MCF 10A (cell line): ENCODE results near the gene WDR82. TPM values are rescaled to one million over a fixed set of nuclear protein-coding genes. Genes with fewer than 3 reads are reported as not detected.

Experiments
- BruUV-seq: library from RNA; stranded (reverse); fragments of 400-500 nt; replicated peaks from 2 replicates; lab custom pipeline; 2021; lab: Mats Ljungman, UMichigan
- CTCF ChIA-PET: fragments of 300-600 bp; sonication (Branson Sonifier 250); formaldehyde crosslinking; extraction: SDS; loops from one replicate; lab custom pipeline; 2021; ENCODE audit warnings: antibody characterized with exemption, inconsistent platforms; lab: Yijun Ruan, JAX
- POLR2A ChIA-PET: fragments of 300-600, 350-650 bp; sonication (Branson Sonifier 250); formaldehyde crosslinking; extraction: SDS; loops from one replicate; lab custom pipeline; 2020; ENCODE audit warnings: antibody characterized with exemption, inconsistent platforms; lab: Yijun Ruan, JAX
- DNase-seq: peaks from one replicate; pipeline ENCODE4 v3.0.0-alpha.2; 2018; ENCODE audit not compliant: unreplicated experiment
- H3K27ac Mint-ChIP-seq: one replicate; pipeline ENCODE4 v1.8.0; 2022; ENCODE audit warnings: mild to moderate bottlenecking, low read depth, mixed read lengths; ENCODE audit not compliant: unreplicated experiment
- H3K27me3 Mint-ChIP-seq: one replicate; pipeline ENCODE4 v1.8.0; 2022; ENCODE audit warnings: mixed read lengths; ENCODE audit not compliant: insufficient read depth, unreplicated experiment
- H3K36me3 Mint-ChIP-seq: one replicate; pipeline ENCODE4 v1.8.0; 2022; ENCODE audit warnings: mild to moderate bottlenecking, moderate library complexity, mixed read lengths; ENCODE audit not compliant: insufficient read depth, unreplicated experiment
- H3K4me1 Mint-ChIP-seq: one replicate; pipeline ENCODE4 v1.8.0; 2022; ENCODE audit warnings: mixed read lengths; ENCODE audit not compliant: insufficient read depth, unreplicated experiment
- H3K4me3 Mint-ChIP-seq: one replicate; pipeline ENCODE4 v1.8.0; 2022; ENCODE audit warnings: mild to moderate bottlenecking, moderate library complexity, mixed read lengths; ENCODE audit not compliant: unreplicated experiment
- H3K9me3 Mint-ChIP-seq: one replicate; pipeline ENCODE4 v1.8.0; 2022; ENCODE audit warnings: mixed read lengths; ENCODE audit not compliant: unreplicated experiment
- intact Hi-C: fragments of 100-400 bp; cut with micrococcal nuclease; formaldehyde crosslinking; loops from 2 replicates; pipeline ENCODE4 v1.14.1; 2022
- total RNA-seq: library from RNA; stranded (reverse); gene quantifications from 2 replicates; pipeline ENCODE4 v1.2.3, GENCODE V29; 2022
- TF ChIP-seq, protein P1 (sequence below): fragments of 200-600 bp; IDR thresholded peaks from one replicate; pipeline ENCODE4 v1.8.0; 2022; ENCODE audit warnings: antibody characterized with exemption, mild to moderate bottlenecking; ENCODE audit not compliant: unreplicated experiment

Gene WDR82
- total RNA-seq, 1 experiment from 2014 or later = 62.5 TPM

DNA sequence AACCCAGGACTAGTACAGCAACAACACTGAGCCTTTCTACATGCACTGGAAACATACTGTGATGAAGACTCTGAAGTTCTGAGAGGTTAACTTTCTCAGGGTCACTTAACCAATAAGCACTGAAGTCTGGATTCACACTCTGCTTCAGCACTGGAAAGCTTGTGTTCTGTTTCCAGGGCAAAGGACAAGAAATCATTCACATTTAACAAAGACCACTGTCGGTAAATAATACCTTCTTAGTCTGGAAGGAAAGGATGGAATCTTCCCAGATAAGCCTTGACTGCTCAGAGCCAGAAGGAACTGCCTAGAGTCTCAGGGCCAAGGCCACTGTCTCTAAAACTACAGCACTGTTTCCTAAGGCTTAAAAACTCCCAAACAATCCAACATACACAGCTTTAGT is 4.9 kb upstream of the WDR82 start:
- DNase-seq = no peak
- Mint-ChIP-seq H3K4me1 (peaks cover 18% of the 10 kb centered on the region), H3K9me3 (no peaks in the 10 kb centered on the region), H3K36me3 (peaks cover 22% of the 10 kb centered on the region), H3K27me3 (no peaks in the 10 kb centered on the region), H3K27ac (no peak overlapping the region), H3K4me3 (no peak overlapping the region)
- ChIA-PET CTCF (interaction anchor here (0.5 to 1.8 kb wide), 3 partner anchors 46 to 65 kb away, joined by 3 to 8 read pairs (median 3); no protein-coding TSS in a partner anchor), POLR2A (interaction anchor here (1.2 kb wide), 1 partner anchor 46 kb away, joined by 3 read pairs; no protein-coding TSS in a partner anchor)
- BruUV-seq = no TSS peak
- intact Hi-C loops = no loop called here
- TF ChIP-seq, protein P1, sequence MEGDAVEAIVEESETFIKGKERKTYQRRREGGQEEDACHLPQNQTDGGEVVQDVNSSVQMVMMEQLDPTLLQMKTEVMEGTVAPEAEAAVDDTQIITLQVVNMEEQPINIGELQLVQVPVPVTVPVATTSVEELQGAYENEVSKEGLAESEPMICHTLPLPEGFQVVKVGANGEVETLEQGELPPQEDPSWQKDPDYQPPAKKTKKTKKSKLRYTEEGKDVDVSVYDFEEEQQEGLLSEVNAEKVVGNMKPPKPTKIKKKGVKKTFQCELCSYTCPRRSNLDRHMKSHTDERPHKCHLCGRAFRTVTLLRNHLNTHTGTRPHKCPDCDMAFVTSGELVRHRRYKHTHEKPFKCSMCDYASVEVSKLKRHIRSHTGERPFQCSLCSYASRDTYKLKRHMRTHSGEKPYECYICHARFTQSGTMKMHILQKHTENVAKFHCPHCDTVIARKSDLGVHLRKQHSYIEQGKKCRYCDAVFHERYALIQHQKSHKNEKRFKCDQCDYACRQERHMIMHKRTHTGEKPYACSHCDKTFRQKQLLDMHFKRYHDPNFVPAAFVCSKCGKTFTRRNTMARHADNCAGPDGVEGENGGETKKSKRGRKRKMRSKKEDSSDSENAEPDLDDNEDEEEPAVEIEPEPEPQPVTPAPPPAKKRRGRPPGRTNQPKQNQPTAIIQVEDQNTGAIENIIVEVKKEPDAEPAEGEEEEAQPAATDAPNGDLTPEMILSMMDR = no peak

DNA sequence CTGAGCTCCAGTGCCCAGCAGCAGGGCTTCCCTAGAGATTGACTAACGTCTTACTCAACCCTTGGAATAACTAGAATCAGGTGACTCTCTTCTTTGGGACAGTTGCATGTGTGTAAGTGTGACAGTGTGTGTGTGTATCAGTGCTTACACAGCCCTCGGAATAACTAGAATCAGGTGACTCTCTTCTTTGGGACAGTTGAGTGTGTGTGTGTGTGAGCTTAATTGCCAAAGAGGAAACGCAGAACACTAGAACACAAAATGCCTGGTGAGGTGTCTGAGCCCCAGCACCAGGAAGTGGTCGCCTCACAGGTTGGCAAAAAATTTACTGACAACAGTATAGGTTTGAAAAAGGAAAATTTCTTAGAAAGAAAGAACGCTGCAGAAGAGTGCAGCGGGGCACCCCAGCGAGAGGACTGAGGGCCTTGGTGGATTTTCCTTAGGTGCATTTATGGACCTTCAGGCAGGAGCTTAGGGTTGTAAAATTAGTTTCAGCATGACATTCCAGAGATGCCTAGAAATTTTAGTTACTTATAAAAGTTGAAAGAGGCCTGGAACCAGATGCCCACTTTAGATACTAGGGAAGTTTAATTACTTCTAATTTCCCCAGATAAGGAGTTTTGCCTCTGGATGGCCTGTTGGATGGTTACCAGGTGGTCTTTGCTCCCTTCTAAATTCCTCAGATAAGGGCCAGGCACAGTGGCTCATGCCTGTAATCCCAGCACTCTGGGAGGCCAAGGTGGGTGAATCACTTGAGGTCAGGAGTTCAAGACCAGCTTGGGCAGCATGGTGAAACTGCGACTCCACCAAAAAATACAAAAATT is 3.7 kb upstream of the WDR82 start:
- CTCF ChIA-PET = interaction anchor here (3.6 kb wide), 1 partner anchor 62 kb away, joined by 15 read pairs; no protein-coding TSS in a partner anchor

DNA sequence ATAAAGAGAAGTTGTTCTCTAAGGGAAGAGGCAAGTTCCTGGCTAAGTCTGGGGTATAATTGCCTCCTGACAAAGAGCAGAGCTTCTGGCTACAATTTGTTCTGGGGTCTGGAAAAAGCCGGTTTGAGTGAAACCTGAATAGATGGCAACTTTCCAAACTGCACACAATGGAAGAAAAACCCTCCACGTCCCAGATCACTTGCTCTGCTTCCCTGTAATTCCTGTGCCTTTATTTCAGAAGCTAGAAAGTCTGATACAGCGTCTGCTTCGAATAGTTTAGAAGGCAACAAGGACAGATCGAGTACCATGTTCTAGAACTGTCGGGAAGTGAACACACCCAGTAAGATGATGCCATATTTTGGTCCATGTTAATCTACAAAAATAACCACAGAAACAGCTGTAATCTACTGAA is 1.6 kb upstream of the WDR82 start:
- ChIA-PET POLR2A (interaction anchor here (0.7 to 6.3 kb wide), 16 partner anchors 8 to 405 kb away, joined by 3 to 120 read pairs (median 4); partner anchors contain the start of genes GLYCTK, POC1A, RPL29 and TWF2), CTCF (interaction anchor here (0.7 to 3.6 kb wide), 10 partner anchors 40 to 741 kb away, joined by 3 to 15 read pairs (median 4); partner anchors contain the start of gene TWF2)
- peak overlapping the region; percentile 99 for H3K27ac Mint-ChIP-seq
- peaks cover 20% of the 10 kb centered on the region for H3K4me1 Mint-ChIP-seq
- H3K4me3 Mint-ChIP-seq = peak overlapping the region; percentile 84
- intact Hi-C loops = no loop called here
- no peaks in the 10 kb centered on the region for H3K9me3 Mint-ChIP-seq
- TF ChIP-seq, protein P1 = no peak
- no TSS peak for BruUV-seq
- no peaks in the 10 kb centered on the region for H3K27me3 Mint-ChIP-seq
- H3K36me3 Mint-ChIP-seq = peaks cover 19% of the 10 kb centered on the region
- peak; percentile 43 for DNase-seq

More for the DNA sequence above, 3.7 kb upstream of the WDR82 start:
- Mint-ChIP-seq H3K36me3 (peaks cover 18% of the 10 kb centered on the region), H3K27me3 (no peaks in the 10 kb centered on the region), H3K9me3 (no peaks in the 10 kb centered on the region), H3K27ac (no peak overlapping the region), H3K4me3 (no peak overlapping the region), H3K4me1 (peaks cover 18% of the 10 kb centered on the region)
- intact Hi-C loops = no loop called here
- BruUV-seq = no TSS peak
- TF ChIP-seq, protein P1 = no peak
- POLR2A ChIA-PET = interaction anchor here (1.2 to 1.5 kb wide), 2 partner anchors 12 to 45 kb away, joined by 3 to 4 read pairs; no protein-coding TSS in a partner anchor
- DNase-seq = no peak

DNA sequence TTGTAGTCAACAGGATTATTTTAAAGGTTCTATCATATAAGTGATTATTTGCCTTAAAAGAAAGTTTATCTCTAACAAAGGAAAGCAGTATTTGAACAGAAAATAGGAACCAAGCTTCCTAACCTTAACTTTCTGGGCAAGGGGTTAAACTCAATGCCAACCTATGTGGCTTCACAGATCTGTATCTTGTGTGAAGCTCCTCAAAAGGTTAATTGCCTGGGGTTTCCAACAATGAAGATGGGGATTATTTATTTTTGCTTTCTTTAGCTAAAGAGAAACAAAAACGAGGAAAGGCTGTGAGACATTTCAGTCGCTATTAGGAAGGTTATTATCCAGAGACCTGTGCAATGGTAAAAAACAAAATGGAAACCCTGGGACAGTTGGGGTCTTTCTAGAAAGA is 1.1 kb upstream of the WDR82 start:
- no TSS peak for BruUV-seq
- CTCF ChIA-PET = interaction anchor here (0.6 to 3.6 kb wide), 9 partner anchors 39 to 665 kb away, joined by 3 to 15 read pairs (median 5); partner anchors contain the start of gene TWF2
- Mint-ChIP-seq H3K36me3 (peaks cover 21% of the 10 kb centered on the region), H3K27ac (peak overlapping the region; percentile 99), H3K9me3 (no peaks in the 10 kb centered on the region), H3K27me3 (no peaks in the 10 kb centered on the region), H3K4me1 (peaks cover 21% of the 10 kb centered on the region), H3K4me3 (peak overlapping the region; percentile 84)
- DNase-seq = no peak
- TF ChIP-seq, protein P1 = no peak
- POLR2A ChIA-PET = interaction anchor here (0.7 to 6.3 kb wide), 17 partner anchors 8 to 405 kb away, joined by 3 to 120 read pairs (median 5); partner anchors contain the start of genes GLYCTK, POC1A, RPL29 and TWF2
- intact Hi-C loops = loop anchor here (1.0 to 5.0 kb wide), 2 partner anchors 9 to 58 kb away; no protein-coding TSS in a partner anchor
